ENCODE measurements around the gene TBX10.
A peak's percentile ranks its signal among the peaks of the same experiment; 100 is the strongest.

Gene TBX10

GRCh38 chr11:67609316-67609715, 30.2 kb downstream of the TBX10 start:
- ChIA-PET CTCF (interaction anchor here (0.8 to 3.0 kb wide), 4 partner anchors 8 to 50 kb away, joined by 3 to 33 read pairs (median 8); partner anchors contain the start of gene NUDT8), POLR2A (no interaction called here)
- DNase-seq (ENCODE audit: low read depth, low spot score) = no peak
- TF ChIP-seq, protein P1, sequence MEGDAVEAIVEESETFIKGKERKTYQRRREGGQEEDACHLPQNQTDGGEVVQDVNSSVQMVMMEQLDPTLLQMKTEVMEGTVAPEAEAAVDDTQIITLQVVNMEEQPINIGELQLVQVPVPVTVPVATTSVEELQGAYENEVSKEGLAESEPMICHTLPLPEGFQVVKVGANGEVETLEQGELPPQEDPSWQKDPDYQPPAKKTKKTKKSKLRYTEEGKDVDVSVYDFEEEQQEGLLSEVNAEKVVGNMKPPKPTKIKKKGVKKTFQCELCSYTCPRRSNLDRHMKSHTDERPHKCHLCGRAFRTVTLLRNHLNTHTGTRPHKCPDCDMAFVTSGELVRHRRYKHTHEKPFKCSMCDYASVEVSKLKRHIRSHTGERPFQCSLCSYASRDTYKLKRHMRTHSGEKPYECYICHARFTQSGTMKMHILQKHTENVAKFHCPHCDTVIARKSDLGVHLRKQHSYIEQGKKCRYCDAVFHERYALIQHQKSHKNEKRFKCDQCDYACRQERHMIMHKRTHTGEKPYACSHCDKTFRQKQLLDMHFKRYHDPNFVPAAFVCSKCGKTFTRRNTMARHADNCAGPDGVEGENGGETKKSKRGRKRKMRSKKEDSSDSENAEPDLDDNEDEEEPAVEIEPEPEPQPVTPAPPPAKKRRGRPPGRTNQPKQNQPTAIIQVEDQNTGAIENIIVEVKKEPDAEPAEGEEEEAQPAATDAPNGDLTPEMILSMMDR (IDR thresholded peaks at IDR 0.05; ENCODE audit: insufficient read depth, low read length, missing control alignments) = no peak
- no peak overlapping the region for H3K4me3 ChIP-seq (ENCODE audit: low read depth, low read length)

- CTCF ChIA-PET = interaction anchor here (0.8 to 3.0 kb wide), 6 partner anchors 9 to 51 kb away, joined by 3 to 33 read pairs (median 4); partner anchors contain the start of gene NUDT8
These were observed 31.1 kb downstream of the TBX10 start for GRCh38 chr11:67608486-67608885.

DNA sequence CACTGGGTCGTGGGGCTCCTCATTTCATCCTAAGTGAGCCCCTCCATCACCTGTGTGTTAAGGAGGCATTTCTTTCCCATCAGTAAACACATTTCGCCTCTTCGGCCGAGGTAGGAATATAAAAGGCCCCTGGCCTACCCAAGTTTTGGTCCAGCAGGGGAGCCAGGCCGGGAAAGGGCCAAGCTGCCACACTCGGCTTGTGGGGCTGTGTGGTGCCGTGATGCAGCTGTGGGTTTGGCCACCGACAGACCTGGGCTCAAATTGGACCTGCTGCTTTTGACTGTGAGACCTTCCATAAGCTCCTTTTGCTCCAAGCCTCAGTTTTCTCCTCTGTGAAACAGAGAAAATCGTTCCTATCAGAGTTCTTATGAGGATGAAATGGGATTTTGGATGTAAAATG, 32.1 kb downstream of the TBX10 start:
- peak overlapping the region; percentile 91 for H3K4me3 ChIP-seq (ENCODE audit: low read depth, low read length)
- ChIA-PET POLR2A (no interaction called here), CTCF (interaction anchor here (0.6 to 3.0 kb wide), 5 partner anchors 9 to 34 kb away, joined by 3 to 33 read pairs (median 5); partner anchors contain the start of gene NUDT8)
- DNase-seq (ENCODE audit: low read depth, low spot score) = no peak
- TF ChIP-seq, protein P1 (IDR thresholded peaks at IDR 0.05; ENCODE audit: insufficient read depth, low read length, missing control alignments) = no peak

More at GRCh38 chr11:67608486-67608885, 31.1 kb downstream of the TBX10 start:
- TF ChIP-seq, protein P1 (IDR thresholded peaks at IDR 0.05; ENCODE audit: insufficient read depth, low read length, missing control alignments) = no peak
- no peak overlapping the region for H3K4me3 ChIP-seq (ENCODE audit: low read depth, low read length)
- POLR2A ChIA-PET = no interaction called here
- no peak for DNase-seq (ENCODE audit: low read depth, low spot score)

- TF ChIP-seq, protein P1 (IDR thresholded peaks at IDR 0.05; ENCODE audit: insufficient read depth, low read length, missing control alignments) = peak; percentile 83
- no peak for DNase-seq (ENCODE audit: low read depth, low spot score)
- H3K4me3 ChIP-seq (ENCODE audit: low read depth, low read length) = peak within 1 kb of the TSS; percentile 91
- ChIA-PET CTCF (interaction anchor here (1.6 to 3.0 kb wide), 2 partner anchors 8 to 10 kb away, joined by 12 to 14 read pairs; no protein-coding TSS in a partner anchor), POLR2A (no interaction called here)
These were observed 32.9 kb downstream of the TBX10 start, which contains the start of gene NDUFV1 for GRCh38 chr11:67606492-67607295. Gene NDUFV1 (plus strand): TSS chr11:67606936. CDS start chr11:67607005, 69 bp downstream.

- ChIA-PET CTCF (interaction anchor here (1.6 kb wide), 1 partner anchor 9 kb away, joined by 12 read pairs; no protein-coding TSS in a partner anchor), POLR2A (no interaction called here)
- no peak for DNase-seq (ENCODE audit: low read depth, low spot score)
These were observed 33.5 kb downstream of the TBX10 start for GRCh38 chr11:67606093-67606491.

More at GRCh38 chr11:67606093-67606491, 33.5 kb downstream of the TBX10 start:
- H3K4me3 ChIP-seq (ENCODE audit: low read depth, low read length) = peak overlapping the region; percentile 91
- TF ChIP-seq, protein P1 (IDR thresholded peaks at IDR 0.05; ENCODE audit: insufficient read depth, low read length, missing control alignments) = no peak

Measured in AG04449 (cell line).